Tibial nerve (tissue), 4 donors: ENCODE measurements around the gene CDK5R2. TPM values are rescaled to one million over a fixed set of nuclear protein-coding genes. Genes with fewer than 3 reads are reported as not detected.

ENCODE experiments used
- DNase-seq, 2 donors: peaks; one replicate each; pipeline ENCODE4 v3.0.0-alpha.2; 2019; ENCODE audit warnings: low spot score in 2 of 2
- H3K27ac ChIP-seq, 4 donors: fragments of 200-600 bp; sonication (generic) in 3 of 4; one replicate each; pipeline ENCODE4 v1.5.1; 2017 to 2019; ENCODE audit warnings: mild to moderate bottlenecking in 1 of 4
- H3K27me3 ChIP-seq, 2 donors: fragments of 200-600 bp; sonication (generic) in 1 of 2; one replicate each; pipeline versions ENCODE4 v1.5.1 to v1.6.0; 2017 to 2019
- H3K36me3 ChIP-seq, 3 donors: fragments of 200-600 bp; sonication (generic); one replicate each; pipeline ENCODE4 v1.5.1; 2018 to 2019
- H3K4me1 ChIP-seq, 4 donors: fragments of 200-600 bp; sonication (generic) in 3 of 4; one replicate each; pipeline ENCODE4 v1.5.1; 2017 to 2019
- H3K4me3 ChIP-seq, 4 donors: fragments of 200-600 bp; sonication (generic) in 3 of 4; one replicate each; pipeline ENCODE4 v1.5.1; 2017 to 2019; ENCODE audit warnings: mild to moderate bottlenecking in 1 of 4, moderate library complexity in 1 of 4
- H3K9me3 ChIP-seq, 4 donors: fragments of 200-600 bp; sonication (generic) in 3 of 4; one replicate each; pipeline ENCODE4 v1.5.1; 2017 to 2019
- EP300 ChIP-seq, 2 donors: sonication (generic); formaldehyde crosslinking; IDR thresholded peaks; one replicate each; pipeline ENCODE4 v1.6.1; 2017; ENCODE audit warnings: antibody characterized with exemption in 2 of 2, mild to moderate bottlenecking in 1 of 2
- POLR2A ChIP-seq, 2 donors: fragments of 450-650 bp; IDR thresholded peaks; one replicate each; pipeline ENCODE4 v1.6.1; 2017; ENCODE audit warnings: antibody characterized with exemption in 2 of 2, mild to moderate bottlenecking in 2 of 2, moderate library complexity in 2 of 2
- WGBS, 2 donors: methylation state at CpG; one replicate each; pipeline ENCODE4 v1.1.5; 2018; 5-methylcytosine and 5-hydroxymethylcytosine counted together
- total RNA-seq, 4 donors: library from RNA; depleted of rRNA; stranded (reverse); fragments of >200 nt; gene quantifications; one replicate each; pipeline ENCODE4 v1.1.0, GENCODE V29; 2016
- TF ChIP-seq, protein P1 (sequence below), 5 experiments: fragments of 200-600 bp in 3 of 5; fragments of 450-650 bp in 2 of 5; sonication (generic) in 3 of 5; IDR thresholded peaks; one replicate each; pipeline ENCODE4 v1.5.1; 2016 to 2019; ENCODE audit warnings: antibody characterized with exemption in 5 of 5, mild to moderate bottlenecking in 3 of 5, moderate library complexity in 2 of 5

The CDK5R2 gene
- total RNA-seq, 4 donors from 2014 or later, result not detected

DNA sequence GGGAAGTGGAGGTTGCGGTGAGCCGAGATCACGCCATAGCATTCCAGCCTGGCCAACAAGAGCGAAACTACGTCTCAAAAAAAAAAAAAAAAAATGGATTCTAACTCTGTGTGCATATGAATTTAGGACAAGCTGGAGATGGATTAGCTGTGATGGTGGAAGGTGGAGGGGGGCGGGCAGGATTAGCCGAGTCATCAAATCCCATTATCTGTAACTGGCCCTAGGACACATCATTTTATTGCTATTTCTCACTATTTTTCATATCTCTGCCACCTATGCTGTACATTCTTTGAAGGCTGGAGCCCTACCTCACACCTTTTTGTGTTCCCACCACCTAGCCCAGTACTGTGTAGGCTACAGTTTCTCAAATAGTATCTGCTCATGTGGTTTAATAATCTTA, 7.3 kb upstream of the CDK5R2 start:
- TF ChIP-seq EP300 (IDR thresholded peaks at IDR 0.05) (no peak), POLR2A (IDR thresholded peaks at IDR 0.05) (no peak)
- TF ChIP-seq, protein P1, sequence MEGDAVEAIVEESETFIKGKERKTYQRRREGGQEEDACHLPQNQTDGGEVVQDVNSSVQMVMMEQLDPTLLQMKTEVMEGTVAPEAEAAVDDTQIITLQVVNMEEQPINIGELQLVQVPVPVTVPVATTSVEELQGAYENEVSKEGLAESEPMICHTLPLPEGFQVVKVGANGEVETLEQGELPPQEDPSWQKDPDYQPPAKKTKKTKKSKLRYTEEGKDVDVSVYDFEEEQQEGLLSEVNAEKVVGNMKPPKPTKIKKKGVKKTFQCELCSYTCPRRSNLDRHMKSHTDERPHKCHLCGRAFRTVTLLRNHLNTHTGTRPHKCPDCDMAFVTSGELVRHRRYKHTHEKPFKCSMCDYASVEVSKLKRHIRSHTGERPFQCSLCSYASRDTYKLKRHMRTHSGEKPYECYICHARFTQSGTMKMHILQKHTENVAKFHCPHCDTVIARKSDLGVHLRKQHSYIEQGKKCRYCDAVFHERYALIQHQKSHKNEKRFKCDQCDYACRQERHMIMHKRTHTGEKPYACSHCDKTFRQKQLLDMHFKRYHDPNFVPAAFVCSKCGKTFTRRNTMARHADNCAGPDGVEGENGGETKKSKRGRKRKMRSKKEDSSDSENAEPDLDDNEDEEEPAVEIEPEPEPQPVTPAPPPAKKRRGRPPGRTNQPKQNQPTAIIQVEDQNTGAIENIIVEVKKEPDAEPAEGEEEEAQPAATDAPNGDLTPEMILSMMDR (IDR thresholded peaks at IDR 0.05), result no peak
- Histone ChIP-seq H3K4me1 (no peaks in the 10 kb centered on the region), H3K27ac (no peak overlapping the region), H3K9me3 (peaks cover 0 to 3% (median 0%) of the 10 kb centered on the region in 4 donors), H3K4me3 (no peak overlapping the region), H3K36me3 (no peaks in the 10 kb centered on the region), H3K27me3 (peaks cover 0 to 53% of the 10 kb centered on the region in 2 donors)
- no peak for DNase-seq
- 93 to 96% methylated on average over 7 of the region's 7 CpGs for WGBS, 2 donors

DNA sequence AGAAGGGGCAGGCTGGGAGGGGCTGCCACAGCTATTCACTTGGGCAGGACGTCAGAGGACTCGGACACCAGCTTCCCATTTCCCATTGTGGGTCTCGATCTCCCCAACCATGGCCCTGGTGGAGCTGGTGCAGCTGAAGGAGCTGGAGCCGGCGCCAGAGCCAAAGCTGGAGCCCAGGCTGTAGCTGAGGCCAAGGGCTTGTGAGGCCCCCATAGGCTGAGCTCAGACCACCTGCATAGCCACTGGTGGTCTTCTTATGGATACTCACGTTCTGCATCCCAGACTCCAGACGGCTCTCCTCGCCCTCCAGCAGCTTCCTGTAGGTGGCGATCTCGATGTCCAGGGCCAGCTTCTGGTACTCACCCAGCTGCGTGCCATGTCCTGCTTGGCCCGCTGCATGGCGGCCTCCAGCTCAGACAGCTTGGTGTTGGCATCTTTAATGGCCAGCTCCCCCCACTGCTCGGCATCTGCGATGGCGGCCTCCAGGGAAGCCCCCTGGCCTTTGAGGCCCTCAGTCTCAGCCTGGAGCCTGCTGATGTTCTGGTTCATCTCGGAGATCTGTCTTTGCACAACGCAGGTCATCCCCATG, 6.0 kb upstream of the CDK5R2 start:
- TF ChIP-seq EP300 (IDR thresholded peaks at IDR 0.05) (no peak), POLR2A (IDR thresholded peaks at IDR 0.05) (no peak)
- TF ChIP-seq, protein P1 (IDR thresholded peaks at IDR 0.05), result no peak
- 68 to 69% methylated on average over 14 to 17 of the region's 18 CpGs for WGBS, 2 donors
- Histone ChIP-seq H3K4me1 (no peaks in the 10 kb centered on the region), H3K9me3 (peaks cover 0 to 3% (median 0%) of the 10 kb centered on the region in 4 donors), H3K4me3 (no peak overlapping the region), H3K36me3 (no peaks in the 10 kb centered on the region), H3K27me3 (peaks cover 0 to 66% of the 10 kb centered on the region in 2 donors), H3K27ac (no peak overlapping the region)
- no peak for DNase-seq

DNA sequence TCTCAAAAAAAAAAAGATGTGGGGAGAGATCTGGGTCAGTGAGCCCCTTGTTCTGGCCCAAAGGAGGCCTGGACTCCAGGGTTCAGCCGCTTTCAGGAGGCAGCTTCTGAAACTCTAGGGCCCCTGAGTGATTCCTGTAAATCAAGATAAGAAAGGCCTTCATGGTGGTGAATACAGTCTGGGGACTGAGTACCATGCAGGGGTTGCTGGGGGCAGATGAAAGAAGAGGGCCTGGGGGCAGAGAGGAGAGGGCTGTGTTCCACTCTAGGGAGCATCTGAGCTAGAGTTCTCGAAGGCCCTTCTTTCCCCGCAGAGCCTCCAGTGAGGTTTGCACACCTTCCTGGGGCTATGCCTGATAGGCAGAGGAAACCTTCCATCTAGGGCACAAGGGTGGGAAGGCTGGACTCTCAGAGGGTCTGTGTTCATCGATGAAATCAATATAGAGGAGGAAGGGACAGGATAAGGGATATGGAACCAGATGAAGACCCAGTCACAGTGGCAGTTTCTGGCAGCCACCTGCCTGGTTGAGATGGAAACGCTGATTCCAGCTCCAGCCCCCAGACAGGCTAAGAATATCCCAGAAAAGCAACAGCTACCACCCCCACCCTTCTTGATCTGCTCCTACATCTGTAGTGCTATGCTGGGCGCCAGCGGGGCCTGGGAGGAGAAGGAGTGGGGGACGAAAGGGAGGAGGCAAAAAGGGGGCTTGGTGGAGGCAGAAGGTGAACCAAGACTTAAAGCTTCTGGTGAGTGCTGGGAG, 4.7 kb upstream of the CDK5R2 start:
- Histone ChIP-seq H3K9me3 (peaks cover 0 to 3% (median 0%) of the 10 kb centered on the region in 4 donors), H3K27ac (no peak overlapping the region)
- TF ChIP-seq, protein P1 (IDR thresholded peaks at IDR 0.05), result no peak
- TF ChIP-seq POLR2A (IDR thresholded peaks at IDR 0.05), result no peak
- TF ChIP-seq EP300 (IDR thresholded peaks at IDR 0.05), result no peak

DNA sequence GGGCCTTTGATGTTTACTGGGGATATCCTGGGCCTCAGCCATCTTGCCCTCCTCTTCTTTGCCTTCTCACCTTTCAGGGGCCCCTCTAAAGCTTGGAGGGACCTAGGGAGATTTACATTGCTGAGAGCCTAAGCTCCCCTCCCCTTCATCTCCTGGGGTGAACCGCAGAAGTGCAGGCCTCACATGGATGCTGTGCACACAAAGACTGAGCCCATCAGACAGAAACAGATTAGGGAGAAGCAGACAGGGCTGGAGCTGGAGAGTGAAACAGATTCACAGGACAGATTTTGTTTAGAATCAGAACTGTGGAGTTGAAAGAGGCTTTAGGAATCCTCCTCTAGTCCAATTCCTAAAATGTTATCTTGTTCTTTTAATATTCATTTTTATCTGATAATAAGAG, 3.4 kb upstream of the CDK5R2 start:
- H3K27ac ChIP-seq, result no peak overlapping the region
- peaks cover 0 to 20% (median 4%) of the 10 kb centered on the region in 4 donors for H3K4me1 ChIP-seq
- H3K4me3 ChIP-seq, result no peak overlapping the region
- no peaks in the 10 kb centered on the region for H3K36me3 ChIP-seq
- peaks cover 0 to 3% (median 0%) of the 10 kb centered on the region in 4 donors for H3K9me3 ChIP-seq
- H3K27me3 ChIP-seq, result peaks cover 2 to 84% of the 10 kb centered on the region in 2 donors
- DNase-seq, result no peak
- 12 to 25% methylated on average over 1 of the region's 1 CpG for WGBS, 2 donors
- TF ChIP-seq, protein P1 (IDR thresholded peaks at IDR 0.05), result no peak
- TF ChIP-seq POLR2A (IDR thresholded peaks at IDR 0.05), result no peak
- no peak for TF ChIP-seq EP300 (IDR thresholded peaks at IDR 0.05)

More for the DNA sequence above, 4.7 kb upstream of the CDK5R2 start:
- no peaks in the 10 kb centered on the region for H3K36me3 ChIP-seq
- peaks cover 2 to 72% of the 10 kb centered on the region in 2 donors for H3K27me3 ChIP-seq
- no peak for DNase-seq
- H3K4me3 ChIP-seq, result no peak overlapping the region
- 72 to 85% methylated on average over 8 of the region's 8 CpGs for WGBS, 2 donors
- H3K4me1 ChIP-seq, result peaks cover 0 to 8% (median 0%) of the 10 kb centered on the region in 4 donors

DNA sequence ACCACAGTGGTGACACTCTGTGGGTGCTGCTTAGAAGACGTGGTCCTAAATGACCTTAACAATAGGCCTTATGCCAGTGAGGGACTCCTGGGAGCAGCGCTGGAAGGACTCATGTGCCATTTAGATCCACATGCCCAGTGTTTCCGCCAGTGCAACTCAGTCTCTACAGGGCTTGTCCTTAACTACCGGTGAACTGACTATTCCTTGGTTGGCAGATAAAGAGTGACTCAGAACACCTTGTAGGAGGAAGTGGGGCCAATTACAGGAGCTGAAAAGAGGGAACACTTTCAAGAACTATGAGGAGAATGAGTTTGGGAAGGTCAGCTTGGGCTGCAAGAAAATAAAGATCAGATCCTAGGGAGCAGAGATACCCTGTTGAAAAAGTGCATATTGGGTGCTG, 1.8 kb upstream of the CDK5R2 start:
- H3K27me3 ChIP-seq, result peaks cover 2 to 86% of the 10 kb centered on the region in 2 donors
- no peak for DNase-seq
- no peak overlapping the region for H3K4me3 ChIP-seq
- WGBS, 2 donors, result 74 to 82% methylated on average over 4 of the region's 4 CpGs
- no peaks in the 10 kb centered on the region for H3K36me3 ChIP-seq
- H3K27ac ChIP-seq, result no peak overlapping the region
- no peaks in the 10 kb centered on the region for H3K9me3 ChIP-seq
- TF ChIP-seq EP300 (IDR thresholded peaks at IDR 0.05) (no peak), POLR2A (IDR thresholded peaks at IDR 0.05) (no peak)
- TF ChIP-seq, protein P1 (IDR thresholded peaks at IDR 0.05), result no peak
- H3K4me1 ChIP-seq, result peaks cover 0 to 24% (median 4%) of the 10 kb centered on the region in 4 donors
